Left cardiac atrium (tissue), 4 donors: ENCODE results near the gene SRC. TPM values are rescaled to one million over a fixed set of nuclear protein-coding genes. Genes with fewer than 3 reads are reported as not detected.
"Not testable (repeated sequence)": the region's sequence is repeated elsewhere in the genome, so short reads cannot be mapped to it uniquely, and the experiment has no call there.

Source experiments
- ATAC-seq, 2 donors: fragments of 200-7000 bp; cut with Tn5 transposase; one replicate each; pipeline ENCODE4 v1.9.1; 2020; ENCODE audit warnings: mild to moderate bottlenecking in 2 of 2, moderate library complexity in 2 of 2
- DNase-seq: peaks from one replicate; pipeline ENCODE4 v3.0.0-alpha.2; 2020
- intact Hi-C, 2 donors: fragments of 100-400 bp; cut with DNase I; formaldehyde crosslinking; loops; one replicate each; pipeline versions ENCODE4 v1.14.1 to v1.15.1; 2022 to 2023
- total RNA-seq, 2 donors: library from RNA; stranded (reverse); fragmentation: NEBNext Ultra II Directional; extraction: Animal tissue kit (Norgen Biotek cat#: 25700); gene quantifications; one replicate each; pipeline ENCODE4 v1.2.1, GENCODE V29; 2021
- donor health status: DM: no; HTN: yes; CAD: no.
- donor health status: DM: no; HTN: yes; CAD: no; lungs with severe emphysema.
- donor health status: DM: yes; HTN: yes; CAD: no.
- donor health status: Dilated cardiomyopathy.

SRC gene
- total RNA-seq, 2 donors from 2014 or later: 9.2 to 10.2 TPM

GRCh38 chr20:37357481-37358365, 11.8 kb downstream of the SRC start:
- DNase-seq (no peak), ATAC-seq (peak in 1 of 2 donors; percentile 21)
- intact Hi-C loops: no loop called here

DNA sequence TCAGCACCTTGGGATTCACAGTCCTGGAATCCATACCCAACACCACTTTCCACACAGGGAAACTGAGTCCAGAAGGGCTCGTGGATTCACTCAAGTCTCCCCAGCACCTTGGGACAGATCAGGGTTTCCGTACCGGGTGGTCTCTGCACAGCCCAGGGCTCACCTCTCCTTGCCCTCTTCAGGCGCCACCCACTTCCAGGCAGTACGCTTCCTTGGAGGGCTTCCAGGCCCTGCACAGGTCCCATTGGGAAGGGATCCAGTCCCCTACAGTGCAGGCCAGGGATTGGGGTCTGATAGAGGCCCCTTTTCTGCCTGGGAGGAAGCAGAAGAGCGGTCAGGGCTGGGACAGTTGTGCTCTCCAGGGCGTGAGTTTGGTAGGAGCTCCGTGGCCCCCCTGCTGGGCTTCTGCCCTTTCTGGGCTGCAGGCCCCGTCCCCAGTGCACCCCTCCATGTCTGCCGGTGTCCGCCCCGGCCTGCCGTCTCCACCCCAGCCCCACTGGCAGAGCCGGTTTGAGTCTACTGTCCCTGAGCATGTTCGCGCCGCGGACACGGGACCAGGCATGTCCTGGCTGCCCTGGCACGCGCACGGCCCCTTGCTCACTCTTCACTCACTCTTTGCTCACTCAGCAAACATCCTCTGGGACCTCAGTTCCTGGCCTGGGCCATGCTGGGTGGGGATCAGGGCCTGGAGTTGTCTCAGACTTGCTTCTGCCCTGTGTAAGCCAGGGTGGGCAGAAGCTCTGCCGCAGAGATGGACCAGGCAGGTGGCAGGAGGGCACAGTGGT, 12.6 kb downstream of the SRC start:
- ATAC-seq (peak in 1 of 2 donors; percentile 73), DNase-seq (no peak)
- intact Hi-C loops: no loop called here

DNA sequence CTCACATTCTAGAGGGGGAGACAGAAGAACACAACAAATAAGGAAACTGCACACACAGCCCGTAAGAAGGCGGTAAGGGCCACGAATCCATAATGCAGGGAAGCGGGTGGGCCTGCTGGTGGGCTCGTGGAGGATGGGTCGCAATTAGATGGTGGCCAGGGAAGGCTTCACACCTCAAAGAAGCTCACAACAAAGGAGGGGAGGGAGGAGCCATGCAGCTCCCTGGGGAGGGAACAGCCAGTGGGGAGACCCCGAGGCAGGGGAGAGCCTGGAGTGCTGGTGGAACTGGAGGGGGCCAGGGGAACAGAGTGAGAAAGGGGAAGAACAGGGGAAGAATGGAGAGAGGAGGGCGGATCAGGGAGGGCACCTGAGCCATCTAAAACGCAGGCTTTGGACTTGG, 13.4 kb downstream of the SRC start:
- DNase-seq (no peak), ATAC-seq (no peak)
- intact Hi-C loops: no loop called here

GRCh38 chr20:37359836-37360235, 13.9 kb downstream of the SRC start:
- ATAC-seq (no peak), DNase-seq (no peak)
- intact Hi-C loops: no loop called here

DNA sequence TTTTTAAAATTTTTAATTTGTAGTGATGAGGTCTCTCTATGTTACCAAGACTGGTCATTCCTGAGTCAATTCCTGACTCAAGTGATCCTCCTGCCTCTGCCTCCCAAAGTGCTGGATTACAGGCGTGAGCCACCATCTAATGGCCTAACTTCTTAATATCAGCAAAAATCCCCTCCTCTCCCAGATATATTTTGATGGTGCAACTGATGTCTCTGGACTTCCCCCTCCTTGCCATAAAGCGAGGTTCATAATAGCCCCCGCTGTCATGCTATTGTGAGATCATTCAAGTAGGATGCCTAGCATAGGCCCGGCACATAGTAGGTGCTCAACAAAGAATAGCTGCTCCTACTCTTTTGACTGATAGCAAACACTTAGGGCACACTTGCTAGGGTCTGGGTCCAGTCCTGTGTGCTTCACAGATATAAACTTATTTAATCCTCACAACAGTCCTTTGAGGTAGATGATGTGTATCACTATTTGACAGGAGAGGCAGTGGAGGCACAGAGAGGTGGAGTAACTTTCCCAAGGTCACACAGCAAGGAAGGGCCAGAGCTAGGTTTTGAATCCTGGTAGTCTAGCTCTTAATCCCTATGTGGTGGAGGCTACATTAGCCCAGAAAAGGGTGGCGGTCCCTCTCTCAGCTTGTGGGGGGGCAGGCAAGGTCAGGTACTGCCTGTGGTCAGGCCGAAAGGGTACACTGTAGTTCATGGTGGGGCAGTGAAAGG, 14.6 kb downstream of the SRC start:
- ATAC-seq (no peak), DNase-seq (no peak)
- intact Hi-C loops: no loop called here

DNA sequence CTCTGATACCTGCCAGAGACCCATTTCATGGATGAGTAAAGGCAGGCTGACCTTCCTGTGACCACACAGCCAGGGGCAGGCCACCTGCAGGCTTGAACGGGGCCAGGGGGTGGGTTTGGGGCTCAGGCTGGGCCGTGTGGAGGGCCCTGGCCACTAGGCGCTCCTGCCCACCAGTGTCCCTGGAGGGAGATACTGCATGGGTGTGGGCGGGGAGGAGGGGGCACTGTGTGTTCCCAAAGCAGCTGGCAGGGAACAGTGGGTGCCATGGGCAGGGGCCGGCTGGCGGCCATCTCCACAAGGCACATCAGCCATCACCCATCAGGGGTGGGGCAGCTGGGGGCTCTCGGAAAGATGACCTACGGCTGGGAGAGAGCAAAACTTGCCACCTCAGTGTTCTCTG, 15.4 kb downstream of the SRC start:
- DNase-seq (no peak), ATAC-seq (no peak)
- intact Hi-C loops: no loop called here

DNA sequence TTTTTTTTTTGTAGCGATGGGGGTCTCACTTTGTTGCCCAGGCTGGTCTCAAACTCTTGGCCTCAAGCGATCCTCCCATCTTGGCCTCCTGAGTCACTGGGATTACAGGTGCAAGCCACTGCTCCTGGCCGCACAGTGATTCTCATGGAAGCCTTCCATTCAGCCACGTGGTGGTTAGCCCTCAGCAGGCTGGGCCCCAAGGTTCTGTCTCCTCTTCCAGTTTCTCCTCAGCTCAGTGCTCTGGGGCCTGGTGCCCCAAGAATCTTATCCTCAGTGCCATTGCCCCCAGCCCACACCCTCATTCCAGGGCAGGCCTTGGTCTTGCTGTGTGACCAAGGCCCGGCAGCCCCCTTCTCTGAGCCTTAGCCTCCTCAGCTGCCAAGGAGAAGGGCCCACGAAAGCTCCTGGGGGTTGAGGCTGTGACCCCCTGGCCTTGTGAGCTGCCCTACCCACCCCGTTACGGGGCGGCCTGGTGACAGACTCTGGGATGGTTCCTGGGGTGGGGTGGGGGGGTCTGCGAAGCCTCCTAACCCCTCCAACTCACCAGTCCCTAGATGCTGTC, 16.4 kb downstream of the SRC start:
- no peak for ATAC-seq
- no peak for DNase-seq
- intact Hi-C loops: no loop called here

GRCh38 chr20:37362821-37363220, 16.9 kb downstream of the SRC start:
- intact Hi-C loops: no loop called here
- DNase-seq (no peak), ATAC-seq (no peak)

GRCh38 chr20:37363221-37364012, 17.5 kb downstream of the SRC start:
- DNase-seq (no peak), ATAC-seq (no peak)
- intact Hi-C loops: no loop called here

- ATAC-seq: no peak
- intact Hi-C loops: no loop called here
- peak; percentile 19 for DNase-seq
Measured at GRCh38 chr20:37364013-37364926, 18.3 kb downstream of the SRC start.

- intact Hi-C loops: no loop called here
- DNase-seq: no peak
- ATAC-seq: no peak
Measured at GRCh38 chr20:37364927-37365272, 19.0 kb downstream of the SRC start.

GRCh38 chr20:37365760-37366638, 20.1 kb downstream of the SRC start:
- no peak for DNase-seq
- ATAC-seq: peak in 1 of 2 donors; percentile 27
- intact Hi-C loops: no loop called here

DNA sequence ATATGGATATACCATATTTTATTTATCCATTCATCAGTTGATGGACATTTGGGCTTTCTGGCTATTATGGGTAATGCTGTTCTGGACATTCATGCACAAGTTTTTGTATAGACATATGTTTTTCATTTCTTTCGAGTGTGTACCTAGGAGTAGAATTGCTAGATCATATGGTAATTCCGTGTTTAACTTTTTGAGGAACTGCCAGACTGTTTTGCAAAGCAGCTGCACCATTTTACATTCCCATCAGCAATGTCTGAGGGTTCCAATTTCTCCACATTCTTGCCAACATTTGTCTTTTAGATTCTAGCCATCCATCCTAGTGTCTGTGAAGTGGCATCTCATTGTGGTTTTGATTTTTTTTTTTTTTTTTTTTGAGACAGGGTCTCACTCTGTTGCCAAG, 20.8 kb downstream of the SRC start:
- ATAC-seq (no peak), DNase-seq (no peak)
- intact Hi-C loops: no loop called here

DNA sequence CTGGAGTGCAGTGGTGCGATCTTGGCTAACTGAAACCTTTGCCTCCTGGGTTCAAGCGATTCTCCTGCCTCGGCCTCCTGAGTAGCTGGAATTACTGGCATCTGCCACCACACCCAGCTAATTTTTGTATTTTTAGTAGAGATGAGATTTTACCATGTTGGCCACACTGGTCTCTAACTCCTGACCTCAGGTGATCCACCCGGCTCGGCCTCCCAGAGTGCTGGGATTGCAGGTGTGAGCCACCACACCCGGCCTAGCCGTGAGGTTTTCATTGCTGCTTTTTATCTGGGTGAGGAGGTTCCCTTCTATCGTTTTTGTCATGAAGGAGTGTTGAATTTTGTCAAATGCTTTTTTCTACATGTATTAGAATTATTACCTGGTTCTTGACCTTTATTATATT, 23.9 kb downstream of the SRC start:
- intact Hi-C loops: no loop called here
- ATAC-seq: no peak
- DNase-seq: no peak

DNA sequence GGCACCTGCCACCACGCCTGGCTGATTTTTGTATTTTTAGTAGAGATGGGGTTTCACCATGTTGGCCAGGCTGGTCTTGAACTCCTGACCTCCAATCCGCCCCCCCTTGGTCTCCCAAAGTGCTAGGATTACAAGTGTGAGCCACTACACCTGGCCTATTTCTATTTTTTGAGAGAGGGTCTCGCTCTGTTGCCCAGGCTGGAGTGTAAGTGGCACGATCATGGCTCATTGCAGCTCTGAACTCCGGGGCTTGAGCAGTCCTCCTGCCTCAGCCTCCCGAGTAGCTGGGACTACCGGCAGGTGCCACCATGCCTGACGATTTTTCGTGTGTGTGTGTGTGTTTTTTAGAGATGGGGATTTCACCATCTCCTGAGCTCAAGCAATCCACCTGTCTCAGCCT, 25.9 kb downstream of the SRC start:
- intact Hi-C loops, DNase-seq, ATAC-seq: not testable (repeated sequence)

DNA sequence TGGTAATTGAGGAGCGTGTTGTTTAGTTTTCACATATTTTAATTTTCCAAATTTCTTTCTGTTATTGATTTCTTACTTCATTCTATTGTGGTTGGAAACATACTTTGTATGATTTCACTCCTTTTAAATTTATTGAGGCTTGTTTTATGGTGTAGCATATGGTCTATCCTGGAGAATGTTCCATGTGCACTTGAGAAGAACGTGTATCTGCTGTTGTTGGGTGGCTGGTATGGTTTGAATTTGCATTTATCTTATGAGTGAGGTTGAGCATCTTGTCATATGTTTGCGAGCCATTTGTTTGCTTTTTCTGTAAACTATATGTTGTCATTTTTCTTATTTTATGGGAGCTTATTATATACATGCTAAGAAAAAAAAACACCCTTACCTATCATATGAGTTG, 26.5 kb downstream of the SRC start:
- DNase-seq (no peak), ATAC-seq (no peak)
- intact Hi-C loops: no loop called here

DNA sequence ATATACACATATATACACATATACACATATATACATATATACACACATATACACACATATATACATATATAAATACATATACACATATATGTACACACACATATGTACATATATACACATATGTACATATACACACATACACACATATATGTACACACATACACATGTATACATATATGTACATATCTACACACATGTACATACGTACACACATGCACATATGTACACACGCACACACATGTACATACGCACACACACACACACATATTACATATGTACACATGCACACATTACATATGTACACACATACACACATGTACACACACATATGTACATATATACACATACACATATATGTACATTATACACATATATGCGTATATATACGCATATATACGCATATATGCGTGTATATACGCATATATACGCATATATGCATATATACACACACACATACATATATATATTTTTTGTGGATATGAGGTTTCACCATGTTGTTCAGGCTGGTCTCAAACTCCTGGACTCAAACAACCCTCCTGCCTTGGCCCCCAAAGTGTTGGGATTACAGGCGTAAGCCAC, 27.2 kb downstream of the SRC start:
- intact Hi-C loops: no loop called here
- DNase-seq (no peak), ATAC-seq (no peak)
